CD8-positive, alpha-beta memory T cell (primary cell): ENCODE results near the gene TCHH. TPM values are rescaled to one million over a fixed set of nuclear protein-coding genes. Genes with fewer than 3 reads are reported as not detected.

ENCODE experiments used
- CTCF ChIA-PET: fragments of 350-600 bp; sonication (Branson Sonifier 250); formaldehyde crosslinking; loops from one replicate; lab custom pipeline; 2021; ENCODE audit warnings: antibody characterized with exemption; lab: Charles Lee
- POLR2A ChIA-PET: fragments of 350-600 bp; sonication (Branson Sonifier 250); formaldehyde crosslinking; loops from one replicate; lab custom pipeline; 2021; ENCODE audit warnings: antibody characterized with exemption; lab: Charles Lee
- DNase-seq, 5 donors: peaks; one replicate each; pipeline versions ENCODE4 v3.0.0 to v3.0.0-alpha.2; 2020 to 2022; ENCODE audit warnings: mixed read lengths in 1 of 5
- H3K27ac ChIP-seq: one replicate; pipeline ENCODE4 v1.7.0; 2013; ENCODE audit warnings: low read depth, mild to moderate bottlenecking, low read length, moderate library complexity
- H3K27me3 ChIP-seq: 2 replicates; pipeline ENCODE4 v1.7.0; 2013; ENCODE audit warnings: low read length, mild to moderate bottlenecking; ENCODE audit not compliant: insufficient read depth, poor library complexity, severe bottlenecking
- H3K36me3 ChIP-seq: 2 replicates; pipeline ENCODE4 v1.7.0; 2013; ENCODE audit warnings: mild to moderate bottlenecking, low read length, moderate library complexity; ENCODE audit not compliant: insufficient read depth
- H3K4me1 ChIP-seq: 2 replicates; pipeline ENCODE4 v1.7.0; 2013; ENCODE audit warnings: mild to moderate bottlenecking, low read length, moderate library complexity; ENCODE audit not compliant: insufficient read depth
- H3K4me3 ChIP-seq: 2 replicates; pipeline ENCODE4 v1.7.0; 2013; ENCODE audit warnings: mild to moderate bottlenecking, low read length
- H3K9me3 ChIP-seq: 2 replicates; pipeline ENCODE4 v1.7.0; 2013; ENCODE audit warnings: mild to moderate bottlenecking, low read length
- H3K27ac Mint-ChIP-seq, 8 donors: one replicate each; pipeline ENCODE4 v1.8.0; 2020 to 2021; ENCODE audit warnings: mixed read lengths in 8 of 8, mild to moderate bottlenecking in 6 of 8, inconsistent platforms in 3 of 8, moderate library complexity in 3 of 8
- H3K27me3 Mint-ChIP-seq, 2 donors: one replicate each; pipeline ENCODE4 v1.8.0; 2020 to 2021; ENCODE audit warnings: mixed read lengths in 2 of 2, mild to moderate bottlenecking in 1 of 2, moderate library complexity in 1 of 2
- H3K36me3 Mint-ChIP-seq, 3 donors: one replicate each; pipeline ENCODE4 v1.8.0; 2020 to 2021; ENCODE audit warnings: mixed read lengths in 3 of 3, inconsistent platforms in 1 of 3, mild to moderate bottlenecking in 1 of 3
- H3K4me1 Mint-ChIP-seq, 3 donors: one replicate each; pipeline ENCODE4 v1.8.0; 2020 to 2021; ENCODE audit warnings: mixed read lengths in 3 of 3, inconsistent platforms in 1 of 3, mild to moderate bottlenecking in 1 of 3
- H3K4me3 Mint-ChIP-seq, 7 donors: one replicate each; pipeline ENCODE4 v1.8.0; 2020 to 2021; ENCODE audit warnings: mixed read lengths in 7 of 7, mild to moderate bottlenecking in 6 of 7, moderate library complexity in 4 of 7, inconsistent platforms in 2 of 7
- H3K9me3 Mint-ChIP-seq, 5 donors: one replicate each; pipeline ENCODE4 v1.8.0; 2020 to 2022; ENCODE audit warnings: mixed read lengths in 5 of 5, mild to moderate bottlenecking in 3 of 5, moderate library complexity in 2 of 5, inconsistent platforms in 1 of 5
- polyA plus RNA-seq: library from polyadenylated mRNA; unstranded; fragments of 300-500 nt; fragmentation: Illumina TruSeq; gene quantifications from one replicate; pipeline ENCODE4 v1.2.3, GENCODE V29; 2021
- total RNA-seq, 2 experiments: library from RNA; stranded (reverse); gene quantifications; one replicate each; pipeline ENCODE4 v1.2.3, GENCODE V29; 2021

Gene TCHH
- total and polyA plus RNA-seq, 3 experiments from 2014 or later, result 0.09 to 0.11 TPM; not detected in 1

DNA sequence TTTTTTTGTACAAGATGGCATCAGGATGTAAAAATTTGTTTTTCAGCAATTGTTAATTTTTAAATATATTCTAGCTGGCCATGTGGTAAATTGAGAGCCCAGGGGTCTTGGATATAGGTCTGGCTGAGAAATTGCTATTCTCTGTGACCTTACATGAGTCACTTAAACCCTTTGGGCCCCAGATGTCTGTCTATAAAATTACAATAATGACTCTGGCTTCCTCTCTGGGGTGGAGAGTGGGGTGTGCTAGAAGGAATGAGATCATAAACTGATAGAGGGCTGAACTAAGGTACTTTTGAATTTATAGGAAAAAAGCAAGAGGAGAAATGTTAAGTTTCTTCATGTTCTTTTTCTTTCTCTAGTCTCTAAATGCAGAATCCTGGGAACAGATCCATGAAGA, 12.4 kb upstream of the TCHH start:
- Histone ChIP-seq H3K4me1 (no peaks in the 10 kb centered on the region), H3K27ac (no peak overlapping the region), H3K4me3 (no peak overlapping the region), H3K27me3 (peaks cover 28% of the 10 kb centered on the region), H3K9me3 (no peaks in the 10 kb centered on the region), H3K36me3 (no peaks in the 10 kb centered on the region)
- POLR2A ChIA-PET, result no interaction called here
- CTCF ChIA-PET, result no interaction called here
- DNase-seq, result no peak
- H3K9me3 Mint-ChIP-seq, result peaks cover under 1 to 10% (median 4%) of the 10 kb centered on the region in 5 donors
- H3K4me3 Mint-ChIP-seq, result no peak overlapping the region
- H3K36me3 Mint-ChIP-seq, result no peaks in the 10 kb centered on the region
- no peaks in the 10 kb centered on the region for H3K4me1 Mint-ChIP-seq
- H3K27me3 Mint-ChIP-seq, result peaks cover 42 to 73% of the 10 kb centered on the region in 2 donors
- H3K27ac Mint-ChIP-seq, result no peak overlapping the region

DNA sequence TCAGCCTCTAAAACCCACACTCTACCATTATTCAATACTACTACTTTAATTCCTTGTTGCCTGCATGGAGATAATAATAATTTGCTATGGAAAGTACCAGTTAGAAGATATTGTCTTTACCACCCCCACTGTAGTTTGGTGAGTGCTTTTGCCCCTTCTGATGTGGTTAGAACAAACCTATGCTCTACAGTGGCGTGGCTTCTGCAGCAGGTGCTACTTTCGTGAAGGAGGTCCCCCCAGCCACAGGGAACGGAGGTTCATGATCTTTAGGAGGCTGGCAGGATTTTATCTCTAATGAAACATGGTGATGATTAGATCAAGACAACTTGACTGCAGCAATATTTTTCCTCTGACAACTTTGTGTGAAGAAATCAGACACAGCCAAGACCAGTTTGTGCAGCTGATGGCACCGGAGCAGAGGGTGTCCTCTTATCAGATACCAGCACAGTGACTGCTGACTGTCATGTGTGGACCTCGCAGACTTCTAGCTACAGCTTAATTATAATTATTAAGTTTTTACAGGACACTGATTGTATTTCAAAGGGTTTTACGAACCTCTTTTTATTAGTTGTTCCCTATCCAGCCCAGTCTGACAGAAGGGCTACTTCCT, 10.7 kb upstream of the TCHH start:
- Histone ChIP-seq H3K4me1 (no peaks in the 10 kb centered on the region), H3K4me3 (no peak overlapping the region), H3K27me3 (peaks cover 34% of the 10 kb centered on the region), H3K36me3 (no peaks in the 10 kb centered on the region), H3K27ac (no peak overlapping the region), H3K9me3 (no peaks in the 10 kb centered on the region)
- Mint-ChIP-seq H3K4me1 (no peaks in the 10 kb centered on the region), H3K27ac (no peak overlapping the region), H3K4me3 (no peak overlapping the region), H3K27me3 (peaks cover 50 to 82% of the 10 kb centered on the region in 2 donors), H3K9me3 (peaks cover 0 to 5% (median 0%) of the 10 kb centered on the region in 5 donors), H3K36me3 (no peaks in the 10 kb centered on the region)
- POLR2A ChIA-PET, result no interaction called here
- CTCF ChIA-PET, result no interaction called here
- no peak for DNase-seq

DNA sequence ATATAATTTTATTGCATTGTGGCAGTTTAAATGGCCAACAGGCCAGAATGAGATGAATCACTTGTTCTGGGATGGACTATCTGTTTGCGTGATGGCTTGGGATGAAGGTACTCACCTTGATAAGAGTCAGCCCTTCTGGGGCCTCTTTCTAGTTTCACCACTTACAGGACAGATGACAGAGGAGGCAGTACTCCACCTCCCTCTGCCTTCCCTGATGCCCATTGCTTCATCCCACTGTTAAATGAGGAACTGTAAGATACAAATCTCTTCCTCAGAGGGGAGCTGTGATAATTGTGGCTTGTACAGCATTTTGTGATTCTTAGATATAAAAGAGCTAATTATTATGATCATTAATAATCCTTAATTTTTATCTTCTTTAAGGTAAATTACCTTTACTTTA, 3.7 kb upstream of the TCHH start:
- CTCF ChIA-PET, result no interaction called here
- no peak for DNase-seq
- Histone ChIP-seq H3K4me3 (no peak overlapping the region), H3K27me3 (peaks cover 13% of the 10 kb centered on the region), H3K9me3 (no peaks in the 10 kb centered on the region), H3K36me3 (no peaks in the 10 kb centered on the region), H3K4me1 (no peaks in the 10 kb centered on the region), H3K27ac (no peak overlapping the region)
- Mint-ChIP-seq H3K36me3 (no peaks in the 10 kb centered on the region), H3K4me1 (no peaks in the 10 kb centered on the region), H3K27me3 (peaks cover 40 to 63% of the 10 kb centered on the region in 2 donors), H3K4me3 (no peak overlapping the region), H3K27ac (no peak overlapping the region), H3K9me3 (no peaks in the 10 kb centered on the region)
- POLR2A ChIA-PET, result no interaction called here

DNA sequence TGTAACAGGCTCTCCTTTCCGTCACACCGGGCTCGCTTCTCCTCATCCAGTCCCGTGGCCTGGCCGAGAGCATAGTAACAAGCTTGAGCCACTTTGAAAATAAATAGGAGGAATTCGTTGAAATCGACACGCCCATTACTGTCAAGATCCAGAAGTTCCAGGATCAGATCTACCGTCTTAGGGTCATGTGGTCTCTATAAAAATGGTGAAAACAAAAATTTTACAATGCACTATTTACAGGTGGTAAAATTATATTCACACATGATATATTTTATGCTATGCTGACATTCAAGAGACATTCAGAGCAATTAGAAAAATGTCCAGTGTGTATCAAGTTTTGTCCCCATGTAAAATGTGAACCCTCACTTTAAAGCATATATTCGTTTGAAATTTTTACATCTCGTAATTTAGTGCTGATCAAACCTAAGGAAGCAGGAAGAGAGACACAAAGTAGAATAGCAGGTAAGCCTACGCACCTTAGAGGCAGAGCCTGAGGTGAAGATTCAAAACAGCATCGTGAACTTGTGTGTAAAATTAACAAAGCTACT, 2.3 kb downstream of the TCHH start:
- Histone ChIP-seq H3K27me3 (peaks cover 46% of the 10 kb centered on the region), H3K36me3 (no peaks in the 10 kb centered on the region), H3K27ac (no peak overlapping the region), H3K4me3 (peak overlapping the region; percentile 48), H3K4me1 (peaks cover 21% of the 10 kb centered on the region), H3K9me3 (no peaks in the 10 kb centered on the region)
- H3K4me1 Mint-ChIP-seq, result peaks cover 0 to 5% (median 4%) of the 10 kb centered on the region in 3 donors
- no peak overlapping the region for H3K4me3 Mint-ChIP-seq
- DNase-seq, result no peak
- peaks cover 0 to 6% (median under 1%) of the 10 kb centered on the region in 5 donors for H3K9me3 Mint-ChIP-seq
- POLR2A ChIA-PET, result no interaction called here
- CTCF ChIA-PET, result interaction anchor here (1.0 kb wide), 1 partner anchor 76 kb away, joined by 3 read pairs; no protein-coding TSS in a partner anchor
- peaks cover 21 to 22% of the 10 kb centered on the region in 2 donors for H3K27me3 Mint-ChIP-seq
- no peak overlapping the region for H3K27ac Mint-ChIP-seq
- H3K36me3 Mint-ChIP-seq, result no peaks in the 10 kb centered on the region

DNA sequence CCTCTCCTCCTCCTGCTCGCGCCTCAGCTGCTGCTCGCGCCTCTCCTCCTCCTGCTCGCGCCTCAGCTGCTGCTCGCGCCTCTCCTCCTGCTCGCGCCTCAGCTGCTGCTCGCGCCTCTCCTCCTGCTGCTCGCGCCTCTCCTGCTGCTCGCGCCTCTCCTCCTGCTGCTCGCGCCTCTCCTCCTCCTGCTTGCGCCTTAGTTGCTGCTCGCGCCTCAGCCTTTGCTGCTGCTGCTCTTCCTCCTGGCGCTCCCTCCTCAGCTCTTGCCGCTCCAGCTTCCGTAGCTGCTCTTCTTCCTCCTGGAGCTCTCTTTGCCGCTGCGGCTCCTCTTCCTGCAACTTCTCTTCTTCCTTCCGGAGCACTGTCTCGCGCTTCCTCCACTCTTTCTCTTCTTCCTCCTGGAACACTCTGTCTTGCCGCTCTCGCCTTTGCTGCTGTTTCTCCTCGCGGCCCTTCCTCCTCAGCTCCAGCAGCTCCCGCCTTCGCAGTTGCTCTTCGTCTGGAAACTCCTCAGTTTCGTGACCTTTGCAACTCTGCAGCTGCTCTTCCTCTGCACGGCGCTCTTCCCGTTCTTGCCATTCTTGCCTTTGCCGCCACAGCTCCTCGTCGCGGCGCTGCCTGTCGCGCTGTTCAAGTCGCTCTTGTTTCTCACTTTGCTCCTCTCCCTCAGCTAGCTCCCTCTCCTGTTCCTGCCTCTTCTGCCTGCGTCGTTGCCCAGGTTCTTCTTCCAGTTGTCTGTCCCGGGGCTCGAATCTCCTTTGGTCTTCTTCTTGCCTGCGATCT, 3.0 kb downstream of the TCHH start:
- Mint-ChIP-seq H3K36me3 (no peaks in the 10 kb centered on the region), H3K9me3 (peaks cover 0 to 6% (median 3%) of the 10 kb centered on the region in 5 donors), H3K4me3 (no peak overlapping the region), H3K27ac (no peak overlapping the region), H3K4me1 (peaks cover 2 to 8% (median 4%) of the 10 kb centered on the region in 3 donors), H3K27me3 (peaks cover 17 to 25% of the 10 kb centered on the region in 2 donors)
- H3K4me1 ChIP-seq, result peaks cover 21% of the 10 kb centered on the region
- DNase-seq, result no peak
- H3K27me3 ChIP-seq, result peaks cover 53% of the 10 kb centered on the region
- H3K9me3 ChIP-seq, result no peaks in the 10 kb centered on the region
- ChIA-PET CTCF (interaction anchor here (1.1 to 1.2 kb wide), 2 partner anchors 60 to 348 kb away, joined by 3 read pairs; no protein-coding TSS in a partner anchor), POLR2A (no interaction called here)
- H3K4me3 ChIP-seq, result peak overlapping the region; percentile 48
- no peaks in the 10 kb centered on the region for H3K36me3 ChIP-seq
- no peak overlapping the region for H3K27ac ChIP-seq

DNA sequence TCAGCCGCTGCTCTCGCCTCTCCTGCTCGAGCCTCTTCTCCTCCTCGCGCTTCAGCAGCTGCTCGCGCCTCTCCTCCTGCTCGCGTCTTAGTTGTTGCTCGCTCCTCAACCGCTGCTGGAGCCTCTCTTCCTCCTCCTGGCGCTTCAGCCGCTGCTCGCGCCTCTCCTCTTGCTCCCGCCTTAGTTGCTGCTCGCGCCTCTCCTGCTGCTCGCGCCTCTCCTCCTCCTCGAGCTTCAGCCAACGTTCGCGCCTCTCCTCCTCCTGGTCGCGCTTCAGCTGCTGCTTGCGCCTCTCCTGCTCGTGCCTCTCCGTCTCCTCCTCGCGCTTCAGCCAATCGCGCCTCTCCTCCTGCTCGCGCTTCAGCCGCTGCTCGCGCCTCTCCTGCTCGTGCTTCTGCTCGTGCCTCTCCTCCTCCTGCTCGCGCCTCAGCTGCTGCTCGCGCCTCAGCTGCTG, 3.7 kb downstream of the TCHH start:
- H3K27ac Mint-ChIP-seq, result no peak overlapping the region
- Histone ChIP-seq H3K36me3 (no peaks in the 10 kb centered on the region), H3K4me3 (peak overlapping the region; percentile 64), H3K4me1 (peaks cover 21% of the 10 kb centered on the region), H3K27ac (no peak overlapping the region), H3K27me3 (peaks cover 58% of the 10 kb centered on the region), H3K9me3 (no peaks in the 10 kb centered on the region)
- ChIA-PET CTCF (interaction anchor here (0.7 to 1.2 kb wide), 3 partner anchors 59 to 348 kb away, joined by 3 read pairs; no protein-coding TSS in a partner anchor), POLR2A (no interaction called here)
- H3K36me3 Mint-ChIP-seq, result no peaks in the 10 kb centered on the region
- H3K27me3 Mint-ChIP-seq, result peaks cover 9 to 24% of the 10 kb centered on the region in 2 donors
- peaks cover 0 to 6% (median 3%) of the 10 kb centered on the region in 5 donors for H3K9me3 Mint-ChIP-seq
- peaks cover 3 to 8% (median 4%) of the 10 kb centered on the region in 3 donors for H3K4me1 Mint-ChIP-seq
- DNase-seq, result no peak
- H3K4me3 Mint-ChIP-seq, result no peak overlapping the region

GRCh38 chr1:152110860-152111514, 4.3 kb downstream of the TCHH start:
- Mint-ChIP-seq H3K36me3 (no peaks in the 10 kb centered on the region), H3K4me3 (no peak overlapping the region), H3K27ac (no peak overlapping the region), H3K4me1 (peaks cover 3 to 8% (median 4%) of the 10 kb centered on the region in 3 donors), H3K27me3 (peaks cover 3 to 22% of the 10 kb centered on the region in 2 donors), H3K9me3 (peaks cover 0 to 6% (median 3%) of the 10 kb centered on the region in 5 donors)
- Histone ChIP-seq H3K9me3 (no peaks in the 10 kb centered on the region), H3K4me3 (peak overlapping the region; percentile 64), H3K27me3 (peaks cover 63% of the 10 kb centered on the region), H3K27ac (no peak overlapping the region), H3K4me1 (peaks cover 21% of the 10 kb centered on the region), H3K36me3 (no peaks in the 10 kb centered on the region)
- ChIA-PET POLR2A (no interaction called here), CTCF (interaction anchor here (0.7 to 1.2 kb wide), 2 partner anchors 347 to 349 kb away, joined by 3 read pairs; no protein-coding TSS in a partner anchor)
- DNase-seq, result no peak
